Muscle of back (tissue), 11 donors: ENCODE data around the gene ATP6V1F. TPM values are rescaled to one million over a fixed set of nuclear protein-coding genes. Genes with fewer than 3 reads are reported as not detected.

Source experiments
- DNase-seq, 3 donors: peaks; one replicate each; pipeline versions ENCODE4 v3.0.0 to v3.0.0-alpha.2; 2013
- polyA plus RNA-seq, 10 donors: library from polyadenylated mRNA; unstranded; fragments of 120-200 nt; gene quantifications; one replicate each; pipeline ENCODE4 v1.2.1, GENCODE V29; 2013; ENCODE audit not compliant: insufficient read length in 10 of 10

The ATP6V1F gene
- polyA plus RNA-seq, 10 donors = 89.2 to 144 (median 112) TPM

DNA sequence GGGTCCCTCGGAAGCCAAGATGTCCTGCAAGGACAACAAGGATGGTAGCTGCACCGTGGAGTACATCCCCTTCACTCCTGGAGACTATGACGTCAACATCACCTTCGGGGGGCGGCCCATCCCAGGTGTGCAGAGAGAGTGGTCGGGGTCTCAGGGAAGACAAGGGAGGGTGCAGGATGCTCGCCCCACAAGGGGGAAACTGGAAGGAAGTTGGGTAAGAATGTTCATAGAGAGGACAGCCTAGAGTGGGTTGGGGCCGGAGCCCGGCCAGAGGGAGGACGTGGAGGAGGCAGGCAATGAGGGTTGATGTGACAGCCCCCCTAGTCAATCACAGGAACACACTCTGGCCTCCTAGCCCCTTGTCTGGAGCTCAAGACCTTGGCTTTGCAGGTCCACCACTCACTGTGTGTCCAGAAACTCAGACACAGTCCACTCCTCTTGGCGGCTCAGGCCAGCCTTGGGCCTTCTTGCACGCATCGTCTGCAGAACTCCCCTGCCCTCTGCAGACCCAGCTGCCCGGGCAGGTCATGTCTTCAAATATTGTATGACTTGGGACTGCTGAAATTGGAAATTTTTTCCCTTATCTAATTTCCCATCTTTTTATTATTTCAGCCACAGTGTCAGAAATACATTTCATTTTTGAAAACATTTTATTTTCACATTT is 15.7 kb upstream of the ATP6V1F start:
- DNase-seq = no peak

DNA sequence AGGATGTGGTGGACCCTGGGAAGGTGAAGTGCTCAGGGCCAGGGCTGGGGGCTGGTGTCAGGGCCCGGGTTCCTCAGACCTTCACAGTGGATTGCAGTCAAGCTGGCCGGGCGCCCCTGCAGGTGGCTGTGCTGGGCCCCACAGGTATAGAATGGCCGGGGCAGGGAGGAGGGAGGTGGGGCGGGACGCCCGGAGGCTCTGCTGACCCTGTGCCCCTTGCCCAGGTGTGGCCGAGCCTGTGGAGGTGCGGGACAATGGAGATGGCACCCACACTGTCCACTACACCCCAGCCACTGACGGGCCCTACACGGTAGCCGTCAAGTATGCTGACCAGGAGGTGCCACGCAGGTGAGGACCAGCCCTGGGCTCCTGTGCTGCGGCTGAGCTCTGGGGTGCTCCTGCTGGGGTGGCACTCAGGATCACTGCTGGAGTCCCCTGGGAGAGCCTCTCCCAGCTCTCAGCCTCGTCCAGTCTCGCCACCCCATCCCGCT is 14.9 kb upstream of the ATP6V1F start:
- DNase-seq = no peak

DNA sequence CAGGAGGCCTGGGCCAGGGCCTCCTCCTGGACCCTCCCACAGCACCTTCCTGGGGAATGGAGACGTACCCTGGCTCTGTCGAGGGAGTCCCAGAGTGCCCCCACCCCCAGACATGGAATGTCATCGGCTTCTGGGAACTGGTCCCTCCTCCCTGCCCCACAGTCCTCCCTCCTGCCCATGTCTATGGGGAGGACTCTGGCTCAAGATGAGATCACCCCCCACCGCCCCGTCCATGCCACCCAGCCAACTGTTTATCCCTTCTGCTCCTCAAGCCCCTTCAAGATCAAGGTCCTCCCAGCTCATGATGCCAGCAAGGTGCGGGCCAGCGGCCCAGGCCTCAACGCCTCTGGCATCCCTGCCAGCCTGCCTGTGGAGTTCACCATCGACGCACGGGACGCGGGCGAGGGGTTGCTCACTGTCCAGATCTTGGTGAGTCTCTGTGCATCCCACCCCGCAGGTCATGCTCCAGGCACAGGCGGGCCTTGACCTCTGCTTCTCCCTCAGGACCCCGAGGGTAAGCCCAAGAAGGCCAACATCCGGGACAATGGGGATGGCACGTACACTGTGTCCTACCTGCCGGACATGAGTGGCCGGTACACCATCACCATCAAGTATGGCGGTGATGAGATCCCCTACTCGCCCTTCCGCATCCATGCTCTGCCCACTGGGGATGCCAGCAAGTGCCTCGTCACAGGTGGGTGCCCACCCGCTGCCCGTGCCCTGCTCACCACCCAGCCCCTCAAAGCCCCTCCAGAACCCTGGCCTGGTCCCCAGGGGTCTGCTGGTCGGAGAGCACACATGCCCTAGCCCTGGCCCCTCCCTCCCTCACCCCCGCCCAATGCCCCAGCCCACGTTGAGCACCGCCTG is 14.1 kb upstream of the ATP6V1F start:
- DNase-seq = no peak

DNA sequence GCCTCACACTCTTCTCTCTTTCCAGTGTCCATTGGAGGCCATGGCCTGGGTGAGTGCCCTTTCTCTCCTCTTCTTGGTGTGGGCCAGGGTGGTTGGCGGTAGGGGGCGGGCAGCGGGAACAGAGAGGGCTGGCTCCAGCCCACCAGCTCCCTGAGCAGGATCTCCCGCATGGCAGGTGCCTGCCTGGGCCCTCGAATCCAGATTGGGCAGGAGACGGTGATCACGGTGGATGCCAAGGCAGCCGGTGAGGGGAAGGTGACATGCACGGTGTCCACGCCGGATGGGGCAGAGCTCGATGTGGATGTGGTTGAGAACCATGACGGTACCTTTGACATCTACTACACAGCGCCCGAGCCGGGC is 13.5 kb upstream of the ATP6V1F start:
- no peak for DNase-seq

DNA sequence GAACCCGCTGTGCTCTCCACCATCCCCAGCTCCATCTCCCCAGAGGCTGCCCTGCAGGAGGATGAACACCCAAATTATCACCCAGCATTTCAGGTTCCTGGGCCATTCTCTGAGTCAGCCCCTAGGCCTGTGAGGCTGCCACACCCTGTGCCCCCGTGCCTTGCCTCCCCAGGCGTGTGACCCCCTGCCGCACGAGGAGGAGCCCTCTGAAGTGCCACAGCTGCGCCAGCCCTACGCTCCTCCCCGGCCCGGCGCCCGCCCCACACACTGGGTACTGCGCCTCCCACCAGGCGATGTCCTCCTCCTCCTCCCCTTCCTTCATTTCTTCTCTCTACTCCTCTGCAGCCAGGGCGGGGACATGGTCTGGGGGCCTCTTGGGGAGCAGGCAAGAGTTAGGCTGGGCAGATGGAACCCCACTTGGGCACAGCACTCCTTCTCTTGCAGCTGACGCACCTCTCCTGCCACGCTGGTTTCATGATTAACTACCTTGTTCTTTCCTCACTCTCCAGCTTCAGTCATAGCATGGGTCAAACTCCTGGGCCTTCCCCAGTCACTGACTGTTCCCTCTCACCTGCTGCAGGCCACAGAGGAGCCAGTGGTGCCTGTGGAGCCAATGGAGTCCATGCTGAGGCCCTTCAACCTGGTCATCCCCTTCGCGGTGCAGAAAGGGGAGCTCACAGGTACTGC is 12.7 kb upstream of the ATP6V1F start:
- DNase-seq = no peak

DNA sequence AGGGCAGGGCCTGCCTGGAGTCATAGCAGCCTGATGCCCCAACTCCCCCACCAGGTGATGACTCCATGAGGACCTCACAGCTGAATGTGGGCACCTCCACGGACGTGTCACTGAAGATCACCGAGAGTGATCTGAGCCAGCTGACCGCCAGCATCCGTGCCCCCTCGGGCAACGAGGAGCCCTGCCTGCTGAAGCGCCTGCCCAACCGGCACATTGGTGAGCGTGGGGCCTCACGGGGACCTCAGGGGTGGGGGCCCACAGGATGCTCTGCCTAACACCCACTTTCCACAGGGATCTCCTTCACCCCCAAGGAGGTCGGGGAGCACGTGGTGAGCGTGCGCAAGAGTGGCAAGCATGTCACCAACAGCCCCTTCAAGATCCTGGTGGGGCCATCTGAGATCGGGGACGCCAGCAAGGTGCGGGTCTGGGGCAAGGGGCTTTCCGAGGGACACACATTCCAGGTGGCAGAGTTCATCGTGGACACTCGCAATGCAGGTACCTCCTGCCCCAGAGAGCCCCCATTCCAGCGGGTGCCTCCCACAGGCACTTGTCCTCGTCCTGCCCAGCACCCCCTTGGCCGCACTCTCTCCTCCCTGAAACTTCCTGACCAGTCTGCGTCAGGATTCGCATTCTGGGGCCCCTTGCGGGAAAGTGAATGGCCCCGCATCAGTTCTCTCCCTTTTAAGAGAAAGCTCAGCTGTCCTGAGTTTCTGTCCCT is 10.0 kb upstream of the ATP6V1F start:
- no peak for DNase-seq

DNA sequence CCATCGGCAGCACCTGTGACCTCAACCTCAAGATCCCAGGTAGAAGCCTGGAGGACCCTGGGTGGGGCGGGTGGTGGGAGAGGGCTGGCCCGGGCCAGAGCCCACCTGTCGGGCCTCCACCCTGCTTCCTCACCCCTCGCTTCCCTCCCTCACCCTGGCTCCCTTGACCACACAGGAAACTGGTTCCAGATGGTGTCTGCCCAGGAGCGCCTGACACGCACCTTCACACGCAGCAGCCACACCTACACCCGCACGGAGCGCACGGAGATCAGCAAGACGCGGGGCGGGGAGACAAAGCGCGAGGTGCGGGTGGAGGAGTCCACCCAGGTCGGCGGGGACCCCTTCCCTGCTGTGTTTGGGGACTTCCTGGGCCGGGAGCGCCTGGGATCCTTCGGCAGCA is 8.9 kb upstream of the ATP6V1F start:
- no peak for DNase-seq

DNA sequence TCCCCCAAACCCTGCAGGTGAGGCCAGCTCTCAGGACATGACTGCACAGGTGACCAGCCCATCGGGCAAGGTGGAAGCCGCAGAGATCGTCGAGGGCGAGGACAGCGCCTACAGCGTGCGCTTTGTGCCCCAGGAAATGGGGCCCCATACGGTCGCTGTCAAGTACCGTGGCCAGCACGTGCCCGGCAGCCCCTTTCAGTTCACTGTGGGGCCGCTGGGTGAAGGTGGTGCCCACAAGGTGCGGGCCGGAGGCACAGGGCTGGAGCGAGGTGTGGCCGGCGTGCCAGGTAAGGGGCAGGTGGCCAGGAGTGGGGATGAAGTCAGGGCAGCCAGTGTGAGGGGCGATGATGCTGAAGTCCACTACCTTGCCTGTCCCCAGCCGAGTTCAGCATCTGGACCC is 8.3 kb upstream of the ATP6V1F start:
- no peak for DNase-seq

DNA sequence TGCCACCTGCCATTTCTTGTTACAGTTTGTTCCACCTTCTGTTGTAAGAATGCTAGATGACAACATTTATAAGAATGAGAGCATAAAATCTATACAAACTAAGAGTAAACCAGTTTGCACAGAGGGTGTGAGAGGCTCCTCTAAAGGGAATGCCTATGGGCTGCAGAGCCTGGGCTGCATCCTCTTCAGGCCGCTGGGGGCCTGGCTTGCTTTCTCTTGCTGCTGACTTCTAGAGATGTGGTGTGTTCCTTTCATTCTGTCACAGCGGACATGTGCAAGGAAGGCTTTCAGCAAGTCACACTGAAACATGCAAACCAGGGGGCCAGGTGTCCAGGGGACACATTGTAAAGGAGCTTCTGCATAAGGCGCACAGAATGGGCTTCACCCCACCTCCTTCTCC is 7.1 kb upstream of the ATP6V1F start:
- DNase-seq = no peak

DNA sequence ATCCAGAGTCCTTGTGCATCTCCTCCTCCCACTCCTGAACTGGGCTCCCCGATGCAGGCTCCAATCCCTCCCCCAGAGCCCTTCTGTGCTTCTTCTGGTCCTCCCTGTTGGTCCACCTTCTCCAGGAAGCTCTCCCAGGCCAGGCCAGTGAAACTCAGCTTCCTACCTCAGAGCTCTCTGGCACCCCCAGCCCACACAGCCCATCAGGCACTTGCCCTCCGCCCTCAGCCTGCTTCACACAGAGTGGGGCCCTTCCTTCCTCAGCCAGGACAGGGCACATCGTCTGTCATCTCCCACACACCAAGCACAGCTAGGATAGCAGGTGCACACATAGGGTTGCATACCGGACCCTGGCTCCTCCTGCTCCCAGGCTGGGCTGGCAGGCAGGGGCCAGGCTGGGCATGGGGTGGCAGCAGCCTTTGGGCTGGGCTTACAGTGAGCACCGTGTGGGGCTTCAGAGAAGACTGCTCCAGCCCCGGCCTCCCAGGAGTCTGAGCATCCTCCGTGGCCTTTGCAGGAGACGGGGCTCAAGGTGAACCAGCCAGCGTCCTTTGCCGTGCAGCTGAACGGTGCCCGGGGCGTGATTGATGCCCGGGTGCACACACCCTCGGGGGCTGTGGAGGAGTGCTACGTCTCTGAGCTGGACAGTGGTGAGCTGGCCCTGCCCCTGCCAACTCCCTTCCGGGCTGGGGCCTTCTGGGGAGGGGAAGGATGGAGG is 6.5 kb upstream of the ATP6V1F start:
- DNase-seq = no peak

DNA sequence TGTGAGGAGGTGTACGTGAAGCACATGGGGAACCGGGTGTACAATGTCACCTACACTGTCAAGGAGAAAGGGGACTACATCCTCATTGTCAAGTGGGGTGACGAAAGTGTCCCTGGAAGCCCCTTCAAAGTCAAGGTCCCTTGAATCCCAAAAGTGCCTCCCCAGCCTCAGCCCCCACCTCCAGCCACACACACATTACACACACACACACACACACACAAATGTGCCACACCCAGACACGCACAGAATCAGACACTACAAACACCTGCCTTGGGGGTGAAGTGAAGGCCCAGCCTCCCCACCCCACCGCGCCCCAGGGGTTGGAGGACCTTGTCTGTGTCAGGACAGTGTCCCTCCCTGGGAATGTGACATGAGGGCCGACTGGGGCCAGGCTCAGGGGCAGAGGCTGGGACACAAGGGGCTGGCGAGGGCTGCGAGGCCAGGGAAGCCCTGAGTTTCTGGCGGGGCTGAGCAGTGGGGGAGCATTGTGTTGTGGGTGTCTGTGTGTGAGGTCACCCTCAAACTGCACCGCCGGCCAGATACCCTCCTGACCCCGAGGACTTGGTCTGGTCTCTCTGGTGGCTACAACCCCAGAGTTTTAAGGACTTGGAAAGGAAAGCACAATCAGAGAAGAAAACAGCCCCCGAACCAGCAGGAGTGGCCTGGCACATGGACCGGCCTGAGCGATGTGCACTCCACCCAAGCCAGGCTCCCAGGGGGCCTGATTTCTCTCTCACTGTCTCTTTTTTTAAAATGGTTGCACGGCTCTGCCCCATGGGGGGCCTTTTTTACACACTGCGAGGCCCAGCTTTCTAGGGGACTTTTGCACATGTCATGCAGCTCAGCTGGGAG is 4.0 kb upstream of the ATP6V1F start:
- peak in 1 of 3 donors; percentile 61 for DNase-seq

DNA sequence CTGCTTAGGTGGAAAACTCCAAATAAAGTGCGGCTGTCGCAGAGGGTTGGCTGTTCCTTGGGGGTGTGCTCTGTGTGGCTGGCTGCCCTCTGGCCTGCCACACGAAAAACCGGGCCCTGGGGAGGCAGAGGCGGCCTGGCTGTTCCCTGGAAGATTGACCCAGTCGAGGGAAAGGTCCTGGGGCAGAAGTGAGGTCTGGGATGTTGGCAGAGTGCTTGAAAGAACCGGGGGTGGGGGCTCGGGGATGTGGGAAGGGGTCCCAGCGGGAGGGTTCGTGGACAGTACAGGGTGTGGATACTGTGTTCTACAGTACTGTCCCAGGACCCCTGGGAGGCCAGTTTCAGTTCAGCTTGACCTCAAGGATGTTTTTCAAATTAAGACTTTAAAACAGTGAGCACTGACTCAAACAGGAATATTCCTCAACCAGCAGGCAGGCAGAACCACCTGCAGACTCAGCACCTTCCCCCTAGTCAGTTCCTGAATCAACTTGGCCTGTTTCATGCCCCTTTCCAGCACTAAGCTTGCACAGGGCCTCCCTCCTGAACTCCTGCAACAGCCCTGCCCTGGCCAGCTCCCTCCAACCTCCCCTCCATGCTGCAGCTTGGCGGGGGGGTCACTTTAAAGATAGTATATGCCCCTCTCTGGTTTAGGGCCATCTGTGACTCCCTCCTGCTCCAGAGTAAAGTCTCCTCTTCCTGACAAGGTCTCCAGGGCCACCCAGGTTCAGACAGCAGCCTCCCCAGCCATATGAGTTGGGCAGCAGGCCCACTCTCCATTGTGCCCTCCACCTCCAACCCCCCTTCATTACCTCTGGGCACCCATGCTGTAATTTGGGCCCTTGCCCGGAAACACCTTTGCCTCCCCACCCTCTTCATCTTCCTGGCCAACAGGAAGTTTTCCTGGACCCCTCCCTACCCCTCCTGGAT is 3.2 kb upstream of the ATP6V1F start:
- DNase-seq = peak in 1 of 3 donors; percentile 48

DNA sequence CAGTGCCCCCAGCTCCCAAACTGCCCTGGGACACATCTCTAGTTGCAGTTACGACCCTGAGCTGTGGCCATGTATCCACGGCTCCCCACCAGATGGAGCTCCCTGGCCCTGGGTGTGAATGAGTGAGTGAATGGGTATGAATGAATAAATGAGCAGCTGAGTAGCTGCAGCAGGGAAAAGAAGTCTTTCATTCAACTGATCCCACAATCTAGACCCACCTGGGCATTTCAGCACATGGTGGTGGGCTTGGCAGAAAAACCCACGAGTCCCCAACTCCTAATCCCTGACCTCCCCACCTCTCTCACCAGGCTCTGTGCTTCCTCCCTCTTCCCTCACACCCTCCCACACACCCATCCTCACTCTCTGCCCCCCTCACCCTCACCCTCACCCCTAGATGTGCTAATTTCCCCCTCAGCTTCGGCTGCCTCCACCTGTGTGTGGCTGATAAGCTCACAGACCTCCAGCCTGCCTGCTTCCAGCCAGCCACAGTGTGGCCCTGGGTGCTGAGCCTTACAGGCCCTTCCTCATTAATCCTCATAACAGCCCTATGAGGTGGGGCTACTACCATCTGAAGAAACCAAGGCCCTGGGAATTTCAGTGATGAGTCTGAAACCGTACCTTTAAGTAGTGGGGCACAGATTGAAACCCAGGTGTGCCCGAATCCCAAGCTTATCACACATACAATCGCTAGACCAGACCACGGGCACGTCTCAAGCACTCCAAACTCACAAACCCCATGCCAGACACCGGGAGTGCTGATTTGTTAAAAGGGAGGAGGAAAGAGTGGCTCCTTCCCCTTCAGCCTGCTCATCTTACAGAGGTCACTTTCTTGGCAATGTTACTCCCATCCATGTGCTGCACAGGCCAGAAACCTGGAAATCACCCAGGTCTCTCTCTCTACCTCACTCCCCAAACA is 2.2 kb upstream of the ATP6V1F start:
- DNase-seq = peak in 1 of 3 donors; percentile 75

DNA sequence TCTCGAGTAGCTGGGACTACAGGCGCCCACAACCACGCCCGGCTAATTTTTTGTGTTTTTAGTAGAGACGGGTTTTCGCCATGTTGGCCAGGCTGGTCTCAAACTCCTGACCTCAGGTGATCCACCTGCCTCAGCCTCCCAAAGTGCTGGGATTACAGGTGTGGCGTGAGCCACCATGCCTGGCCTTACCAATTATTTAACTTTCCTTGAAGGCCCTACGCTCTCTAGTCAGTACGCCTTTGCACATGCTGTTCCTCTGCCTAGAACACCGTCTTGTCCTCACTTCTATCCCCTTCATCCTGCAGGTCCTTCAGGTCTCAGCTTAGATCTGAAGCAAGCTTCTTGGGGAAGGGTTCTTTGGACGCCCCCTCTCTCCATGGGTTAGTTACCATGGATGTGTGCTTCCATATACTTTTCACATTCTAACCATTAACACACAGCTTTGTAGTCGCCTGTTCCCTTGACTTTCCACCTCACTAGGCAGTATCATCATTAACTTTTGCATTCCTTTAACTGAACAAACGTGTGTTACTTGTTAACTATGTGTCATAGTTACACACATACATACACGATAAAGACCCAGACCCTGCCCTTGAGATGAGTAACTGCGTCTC is 592 bp upstream of the ATP6V1F start:
- DNase-seq = no peak

DNA sequence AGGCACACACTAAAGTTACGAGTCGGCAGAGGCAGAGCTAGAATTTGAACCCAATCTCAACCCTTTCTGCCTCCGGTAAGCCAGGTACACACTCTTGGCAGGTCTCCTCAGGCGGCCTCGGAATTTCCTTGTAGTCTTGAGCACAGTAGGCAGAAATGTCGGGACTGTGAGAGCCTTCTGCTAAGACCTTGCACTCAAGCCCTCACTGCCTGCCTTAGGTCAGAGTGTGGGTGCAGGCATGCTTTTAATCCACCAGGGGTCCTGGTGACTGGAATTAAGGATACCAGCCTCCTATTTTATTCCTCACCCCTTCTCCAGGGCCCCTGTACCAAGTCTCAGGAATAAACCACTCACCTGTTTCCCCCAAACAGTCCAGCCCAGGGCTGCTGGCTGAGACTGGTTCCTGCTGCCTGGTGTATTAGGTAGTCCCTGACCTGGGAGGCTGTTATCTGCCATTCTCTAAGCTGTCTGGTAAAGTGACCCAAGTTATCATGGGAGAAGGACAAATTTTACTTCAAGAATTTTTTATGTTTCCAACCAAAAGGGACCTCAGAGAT is 855 bp downstream of the ATP6V1F start:
- peak in 2 of 3 donors; percentile 38 to 66 for DNase-seq

DNA sequence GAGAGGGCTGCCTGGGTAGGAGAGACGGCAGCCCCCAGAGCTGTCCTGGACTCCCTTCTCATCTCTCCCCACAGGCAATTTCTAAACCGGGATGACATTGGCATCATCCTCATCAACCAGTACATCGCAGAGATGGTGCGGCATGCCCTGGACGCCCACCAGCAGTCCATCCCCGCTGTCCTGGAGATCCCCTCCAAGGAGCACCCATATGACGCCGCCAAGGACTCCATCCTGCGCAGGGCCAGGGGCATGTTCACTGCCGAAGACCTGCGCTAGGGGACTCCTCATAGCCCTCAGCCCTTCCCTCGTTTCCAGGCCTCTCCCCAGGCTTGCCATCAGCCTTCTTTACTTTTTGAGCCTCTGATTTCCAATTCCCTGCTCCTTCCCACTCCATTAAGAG is 2.6 kb downstream of the ATP6V1F start:
- no peak for DNase-seq
